Liver (tissue), 3 donors: ENCODE data around the gene ZC3HAV1L.

Experiments used
- ATF3 ChIP-seq: IDR thresholded peaks from 2 replicates; pipeline ENCODE4 v1.6.1; 2016; ENCODE audit warnings: antibody characterized with exemption
- CTCF ChIP-seq: fragments of 150-350 bp; IDR thresholded peaks from 2 replicates; pipeline ENCODE4 v1.5.1; 2017; ENCODE audit warnings: improper control_type of control experiment, low read depth, low read length; ENCODE audit not compliant: missing input control
- EGR1 ChIP-seq, 2 donors: IDR thresholded peaks; 2 replicates each; pipeline ENCODE4 v1.6.1; 2016 to 2018; ENCODE audit warnings: antibody characterized with exemption in 2 of 2, low read depth in 2 of 2
- FOXA1 ChIP-seq: IDR thresholded peaks from 2 replicates; pipeline ENCODE4 v1.6.1; 2016; ENCODE audit warnings: antibody characterized with exemption
- GABPA ChIP-seq, 2 donors: IDR thresholded peaks in 1 of 2; conservative IDR thresholded peaks in 1 of 2; 2 replicates each; pipeline ENCODE4 v1.6.1; 2016; ENCODE audit warnings: antibody characterized with exemption in 2 of 2, mild to moderate bottlenecking in 1 of 2, moderate library complexity in 1 of 2
- HNF4A ChIP-seq, 2 donors: conservative IDR thresholded peaks; 2 replicates each; pipeline ENCODE4 v1.6.1; 2016; ENCODE audit warnings: antibody characterized with exemption in 2 of 2, mild to moderate bottlenecking in 2 of 2
- HNF4G ChIP-seq: IDR thresholded peaks from 2 replicates; pipeline ENCODE4 v1.6.1; 2016; ENCODE audit warnings: antibody characterized with exemption
- MAX ChIP-seq: IDR thresholded peaks from 2 replicates; pipeline ENCODE4 v1.6.1; 2016; ENCODE audit warnings: antibody characterized with exemption
- NR2F2 ChIP-seq: IDR thresholded peaks from 2 replicates; pipeline ENCODE4 v1.6.1; 2016; ENCODE audit warnings: antibody characterized with exemption
- RAD21 ChIP-seq, 2 donors: IDR thresholded peaks; 2 replicates each; pipeline ENCODE4 v1.6.1; 2016; ENCODE audit warnings: antibody characterized with exemption in 2 of 2, mild to moderate bottlenecking in 2 of 2
- REST ChIP-seq: IDR thresholded peaks from 2 replicates; pipeline ENCODE4 v1.6.1; 2016; ENCODE audit warnings: antibody characterized with exemption, mild to moderate bottlenecking
- SP1 ChIP-seq: IDR thresholded peaks from 2 replicates; pipeline ENCODE4 v1.6.1; 2018; ENCODE audit warnings: antibody characterized with exemption, mild to moderate bottlenecking
- TAF1 ChIP-seq: conservative IDR thresholded peaks from 2 replicates; pipeline ENCODE4 v1.6.1; 2016; ENCODE audit warnings: antibody characterized with exemption, mild to moderate bottlenecking
- YY1 ChIP-seq: IDR thresholded peaks from 2 replicates; pipeline ENCODE4 v1.6.1; 2016; ENCODE audit warnings: antibody characterized with exemption, mild to moderate bottlenecking
- donor health status: healthy.
- donor health status: healthy.

DNA sequence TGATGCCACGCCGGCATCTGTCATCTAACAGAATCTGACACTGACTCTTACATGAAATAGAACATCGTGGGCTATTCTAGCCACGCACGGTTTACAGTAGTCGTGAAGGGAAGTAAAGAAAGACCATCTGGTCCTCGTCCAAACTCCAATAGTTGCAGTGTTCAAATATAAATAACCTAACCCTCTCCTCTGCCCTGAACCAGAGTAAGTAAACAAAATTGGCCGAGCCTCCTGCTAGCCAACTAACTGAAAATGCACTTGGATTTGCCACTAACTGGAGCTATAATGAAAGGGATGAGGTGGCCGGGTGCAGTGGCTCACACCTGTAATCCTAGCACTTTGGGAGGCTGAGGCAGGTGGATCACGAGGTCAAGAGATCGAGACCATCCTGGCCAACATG, 29.5 kb upstream of the ZC3HAV1L start:
- TF ChIP-seq EGR1 (IDR thresholded peaks at IDR 0.05; ENCODE audit: low read depth in 2 of 2) (no peak), CTCF (no peak), TAF1 (no peak), YY1 (no peak), FOXA1 (no peak), REST (no peak), MAX (no peak), HNF4G (no peak), ATF3 (no peak), GABPA (IDR thresholded peaks at IDR 0.05 in 1 of 2, conservative IDR thresholded peaks at IDR 0.05 in 1 of 2) (no peak), RAD21 (IDR thresholded peaks at IDR 0.05) (peak; percentile 5 to 25), SP1 (peak; percentile 57), NR2F2 (no peak), HNF4A (conservative IDR thresholded peaks at IDR 0.05) (peak; percentile 67 to 68)
